IPS-15b (cell line): ENCODE data around the gene PIGO.
A peak's percentile ranks its signal among the peaks of the same experiment; 100 is the strongest.

ENCODE experiments used
- H3K27me3 ChIP-seq: one replicate; pipeline ENCODE4 v1.6.1; 2013; ENCODE audit warnings: low read length; ENCODE audit not compliant: control insufficient read depth, insufficient read depth
- H3K36me3 ChIP-seq: one replicate; pipeline ENCODE4 v1.6.1; 2013; ENCODE audit warnings: low read length; ENCODE audit not compliant: control insufficient read depth, insufficient read depth
- H3K4me1 ChIP-seq: one replicate; pipeline ENCODE4 v1.6.1; 2013; ENCODE audit warnings: mild to moderate bottlenecking, low read length; ENCODE audit not compliant: control insufficient read depth, insufficient read depth
- H3K4me3 ChIP-seq: one replicate; pipeline ENCODE4 v1.5.1; 2013; ENCODE audit warnings: low read depth, low read length
- H3K9ac ChIP-seq: one replicate; pipeline ENCODE4 v1.6.1; 2013; ENCODE audit warnings: low read depth, mild to moderate bottlenecking, low read length
- H3K9me3 ChIP-seq: one replicate; pipeline ENCODE4 v1.6.1; 2013; ENCODE audit warnings: mild to moderate bottlenecking, low read length; ENCODE audit not compliant: control insufficient read depth, insufficient read depth

The PIGO gene

DNA sequence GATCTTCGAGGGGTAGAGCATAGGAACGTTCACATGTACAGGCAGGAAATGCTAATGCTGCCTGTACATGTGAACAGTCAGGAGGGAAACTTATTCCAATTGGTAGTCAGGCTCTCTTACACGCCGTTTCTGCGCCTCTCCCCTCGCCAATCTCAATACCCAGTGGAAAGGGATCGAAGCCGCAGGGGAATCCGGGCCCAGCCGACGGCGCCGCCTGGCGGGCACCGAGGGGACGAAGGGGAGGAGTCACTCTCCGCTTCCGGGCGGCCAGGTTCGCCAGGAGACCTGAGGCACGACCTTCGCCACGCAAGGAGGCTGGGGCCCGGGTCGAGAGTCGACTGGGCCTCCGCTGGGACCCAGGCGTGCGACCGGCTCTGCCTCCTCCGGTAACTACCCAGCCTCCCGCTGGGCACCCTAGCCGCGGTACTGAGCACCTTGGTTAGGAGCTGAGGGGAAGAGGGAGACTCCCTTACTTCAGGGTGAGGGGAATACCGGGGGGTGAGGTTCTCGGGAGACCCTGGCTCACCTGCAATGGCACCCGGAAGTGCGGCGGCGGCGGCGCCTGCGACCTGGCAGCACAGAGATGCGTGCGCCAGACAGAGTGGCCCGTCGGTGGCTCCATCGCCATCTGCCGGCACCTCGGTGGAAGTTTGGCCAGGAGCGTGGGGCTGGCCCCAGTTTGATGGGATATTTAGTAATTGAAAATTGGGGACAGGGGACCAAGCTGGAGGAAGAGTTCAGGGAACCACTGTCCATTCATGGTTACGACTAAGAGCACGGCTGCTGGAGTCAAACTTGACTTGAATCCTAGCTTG is at the start of gene PIGO:
TSS of gene PIGO (minus strand) at position 557 of the 815 bp plus-strand sequence. CDS start 1,026 bp downstream, outside the sequence.
- H3K4me3 ChIP-seq, result peak within 1 kb of the TSS; percentile 96
- H3K36me3 ChIP-seq, result peaks cover 25% of the 10 kb centered on the region

DNA sequence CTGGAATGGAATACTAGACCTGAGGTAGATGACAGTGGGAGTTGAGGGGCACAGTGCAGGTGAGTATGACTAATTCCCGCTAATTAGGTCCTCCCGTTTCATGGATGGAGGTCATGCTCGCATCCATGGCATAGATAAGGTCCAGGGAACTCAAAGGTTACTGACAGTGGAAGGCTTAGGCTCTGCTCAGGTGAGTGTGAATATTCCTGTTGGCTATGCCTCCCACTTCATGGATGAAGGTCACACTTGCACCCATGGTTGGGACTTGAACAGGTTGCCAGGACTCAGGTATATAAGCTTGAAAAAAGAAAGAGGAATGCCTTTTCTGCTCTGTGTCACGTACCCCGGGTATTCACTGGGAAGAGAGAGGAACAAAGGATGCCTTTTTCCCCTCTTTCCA is 45.6 kb upstream of the PIGO start:
- H3K36me3 ChIP-seq, result no peaks in the 10 kb centered on the region

More for the DNA sequence above, at the start of gene PIGO:
- Histone ChIP-seq H3K27me3 (no peaks in the 10 kb centered on the region), H3K9ac (peak within 1 kb of the TSS; percentile 96), H3K4me1 (no peaks in the 10 kb centered on the region), H3K9me3 (no peaks in the 10 kb centered on the region)

DNA sequence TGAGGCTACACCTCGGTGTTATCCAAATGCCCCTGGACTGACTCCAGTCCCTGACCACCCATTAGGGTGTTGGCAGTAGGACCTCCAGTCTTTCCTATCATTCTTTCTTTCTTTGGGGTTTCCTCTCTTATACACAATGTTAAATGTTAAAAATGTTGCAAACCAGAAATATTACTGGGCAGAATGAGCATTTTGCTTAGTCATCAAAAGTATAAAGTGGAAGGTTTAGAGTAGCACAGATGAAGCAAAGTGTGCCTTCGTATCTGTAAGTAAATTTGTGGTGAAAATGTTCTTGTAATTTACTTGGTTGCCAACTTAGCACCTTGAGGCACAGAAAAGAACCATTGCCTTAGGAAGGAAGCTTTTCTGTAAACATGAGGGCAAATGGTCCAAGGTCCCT is 43.7 kb upstream of the PIGO start:
- H3K27me3 ChIP-seq, result no peaks in the 10 kb centered on the region
- H3K9ac ChIP-seq, result no peak overlapping the region
- peaks cover 12% of the 10 kb centered on the region for H3K9me3 ChIP-seq
- no peaks in the 10 kb centered on the region for H3K4me1 ChIP-seq
- no peaks in the 10 kb centered on the region for H3K36me3 ChIP-seq
- H3K4me3 ChIP-seq, result no peak overlapping the region

More for the DNA sequence above, 45.6 kb upstream of the PIGO start:
- no peak overlapping the region for H3K4me3 ChIP-seq
- peaks cover 12% of the 10 kb centered on the region for H3K9me3 ChIP-seq
- H3K27me3 ChIP-seq, result no peaks in the 10 kb centered on the region
- no peak overlapping the region for H3K9ac ChIP-seq
- no peaks in the 10 kb centered on the region for H3K4me1 ChIP-seq

DNA sequence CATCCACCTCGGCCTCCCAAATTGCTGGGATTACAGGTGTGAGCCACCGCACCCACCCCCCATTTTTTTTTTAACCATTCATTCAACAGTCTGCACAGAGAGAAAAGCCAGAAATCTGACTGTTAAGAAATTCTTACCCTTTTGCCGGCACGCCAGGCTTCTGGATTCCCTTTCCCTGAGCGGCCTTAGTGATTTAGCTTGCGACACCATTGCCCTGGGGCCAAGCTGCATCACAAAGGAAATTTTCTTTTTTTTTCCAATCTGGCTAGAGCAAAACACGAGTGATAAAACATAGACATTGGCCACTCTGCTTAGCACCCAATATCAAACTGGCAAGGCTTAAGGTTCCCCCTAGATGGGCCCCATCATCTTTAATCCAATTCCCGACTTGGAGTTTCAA is 40.5 kb upstream of the PIGO start:
- Histone ChIP-seq H3K27me3 (no peaks in the 10 kb centered on the region), H3K4me1 (no peaks in the 10 kb centered on the region), H3K4me3 (no peak overlapping the region), H3K36me3 (no peaks in the 10 kb centered on the region), H3K9ac (no peak overlapping the region), H3K9me3 (peaks cover 2% of the 10 kb centered on the region)

DNA sequence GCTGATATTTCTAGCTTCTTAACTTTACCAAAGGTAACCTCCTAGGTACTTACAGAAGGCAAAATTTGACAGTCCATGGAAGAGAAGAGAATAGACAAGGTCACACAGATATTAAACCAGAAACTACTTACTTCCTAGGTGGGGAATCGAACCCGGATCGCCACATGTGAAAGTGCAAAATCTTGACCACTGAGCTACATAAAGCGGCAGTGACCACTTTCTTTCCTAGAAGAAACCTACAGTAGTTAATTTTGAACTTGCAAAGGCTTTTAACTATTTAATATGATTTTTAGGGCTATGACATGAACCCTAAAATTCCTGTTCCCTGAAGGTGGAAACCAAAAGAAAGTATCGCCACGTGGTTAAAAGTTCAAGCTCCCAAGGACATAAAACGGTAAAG is 39.6 kb upstream of the PIGO start:
- Histone ChIP-seq H3K4me1 (no peaks in the 10 kb centered on the region), H3K9ac (no peak overlapping the region), H3K36me3 (no peaks in the 10 kb centered on the region), H3K9me3 (no peaks in the 10 kb centered on the region), H3K4me3 (no peak overlapping the region), H3K27me3 (no peaks in the 10 kb centered on the region)

DNA sequence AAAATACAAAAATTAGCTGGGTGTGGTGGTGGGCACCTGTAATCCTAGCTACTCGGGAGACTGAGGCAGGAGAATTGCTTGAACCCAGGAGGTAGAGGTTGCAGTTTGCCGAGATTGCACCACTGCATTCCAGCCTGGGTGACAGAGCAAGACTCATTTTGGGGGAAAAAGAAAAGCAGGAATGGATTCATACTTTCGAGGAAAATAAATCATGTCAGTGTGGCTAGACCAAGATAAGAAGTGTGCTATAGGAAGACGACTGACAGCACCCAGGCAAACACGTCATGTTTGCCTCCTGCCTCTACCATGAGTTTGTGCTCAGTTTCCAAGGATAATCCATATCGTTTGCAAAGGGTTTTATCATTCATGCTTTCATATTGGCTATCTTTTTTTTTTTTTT is 38.5 kb upstream of the PIGO start:
- no peaks in the 10 kb centered on the region for H3K9me3 ChIP-seq

DNA sequence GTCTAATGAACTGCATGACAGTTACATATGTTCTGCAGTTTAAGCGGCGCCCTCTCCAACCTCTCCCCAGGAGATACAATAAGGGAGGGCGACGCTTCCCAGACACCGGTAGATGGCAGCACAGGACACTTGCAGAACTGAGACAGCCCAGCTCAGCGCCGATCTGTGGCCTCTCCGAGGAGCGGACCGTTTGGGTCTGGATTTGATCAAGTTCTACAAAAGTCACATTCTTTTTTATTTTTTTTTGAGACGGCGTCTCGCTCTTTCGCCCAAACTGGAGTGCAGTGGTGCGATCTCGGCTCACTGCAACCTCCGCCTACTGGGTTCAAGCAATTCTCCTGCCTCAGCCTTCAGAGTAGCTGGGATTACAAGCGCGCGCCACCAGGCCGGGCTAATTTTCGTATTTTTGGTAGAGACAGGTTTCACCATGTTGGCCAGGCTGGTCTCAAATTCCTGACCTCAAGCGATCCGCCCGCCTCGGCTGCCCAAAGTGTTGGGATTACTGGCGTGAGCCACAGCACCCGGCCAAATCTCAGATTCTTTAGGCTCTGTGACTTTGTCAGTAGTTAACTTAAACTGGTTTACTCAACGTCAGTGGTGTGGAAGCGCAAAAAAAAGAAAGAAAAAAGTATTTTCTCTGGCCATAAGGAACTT is 20.6 kb upstream of the PIGO start:
- Histone ChIP-seq H3K27me3 (no peaks in the 10 kb centered on the region), H3K9ac (peak overlapping the region; percentile 30), H3K9me3 (no peaks in the 10 kb centered on the region), H3K4me3 (peak overlapping the region; percentile 83), H3K36me3 (no peaks in the 10 kb centered on the region), H3K4me1 (peaks cover 3% of the 10 kb centered on the region)

More for the DNA sequence above, 38.5 kb upstream of the PIGO start:
- no peak overlapping the region for H3K9ac ChIP-seq
- no peaks in the 10 kb centered on the region for H3K36me3 ChIP-seq
- H3K27me3 ChIP-seq, result no peaks in the 10 kb centered on the region
- no peaks in the 10 kb centered on the region for H3K4me1 ChIP-seq
- no peak overlapping the region for H3K4me3 ChIP-seq

DNA sequence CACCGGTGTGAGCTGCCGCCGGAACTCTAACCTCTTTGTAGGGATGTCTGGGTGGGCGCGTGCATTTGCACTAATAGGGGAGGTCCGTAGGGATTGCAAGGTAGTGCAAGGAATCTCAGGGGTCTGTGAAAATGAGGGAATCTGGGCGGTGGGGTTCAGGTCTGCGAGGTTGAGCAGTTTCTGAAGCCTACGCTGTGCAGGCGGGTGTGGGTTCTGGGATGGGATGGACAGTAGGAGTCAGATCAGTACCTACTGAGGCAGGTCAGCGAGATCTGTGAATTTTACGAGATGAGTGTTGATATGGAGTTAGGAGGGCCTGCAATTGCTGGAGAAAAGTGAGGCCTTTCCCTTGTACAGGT is 20.1 kb upstream of the PIGO start:
- Histone ChIP-seq H3K4me3 (peak overlapping the region; percentile 83), H3K9ac (no peak overlapping the region), H3K36me3 (no peaks in the 10 kb centered on the region), H3K9me3 (no peaks in the 10 kb centered on the region), H3K4me1 (peaks cover 5% of the 10 kb centered on the region), H3K27me3 (no peaks in the 10 kb centered on the region)

DNA sequence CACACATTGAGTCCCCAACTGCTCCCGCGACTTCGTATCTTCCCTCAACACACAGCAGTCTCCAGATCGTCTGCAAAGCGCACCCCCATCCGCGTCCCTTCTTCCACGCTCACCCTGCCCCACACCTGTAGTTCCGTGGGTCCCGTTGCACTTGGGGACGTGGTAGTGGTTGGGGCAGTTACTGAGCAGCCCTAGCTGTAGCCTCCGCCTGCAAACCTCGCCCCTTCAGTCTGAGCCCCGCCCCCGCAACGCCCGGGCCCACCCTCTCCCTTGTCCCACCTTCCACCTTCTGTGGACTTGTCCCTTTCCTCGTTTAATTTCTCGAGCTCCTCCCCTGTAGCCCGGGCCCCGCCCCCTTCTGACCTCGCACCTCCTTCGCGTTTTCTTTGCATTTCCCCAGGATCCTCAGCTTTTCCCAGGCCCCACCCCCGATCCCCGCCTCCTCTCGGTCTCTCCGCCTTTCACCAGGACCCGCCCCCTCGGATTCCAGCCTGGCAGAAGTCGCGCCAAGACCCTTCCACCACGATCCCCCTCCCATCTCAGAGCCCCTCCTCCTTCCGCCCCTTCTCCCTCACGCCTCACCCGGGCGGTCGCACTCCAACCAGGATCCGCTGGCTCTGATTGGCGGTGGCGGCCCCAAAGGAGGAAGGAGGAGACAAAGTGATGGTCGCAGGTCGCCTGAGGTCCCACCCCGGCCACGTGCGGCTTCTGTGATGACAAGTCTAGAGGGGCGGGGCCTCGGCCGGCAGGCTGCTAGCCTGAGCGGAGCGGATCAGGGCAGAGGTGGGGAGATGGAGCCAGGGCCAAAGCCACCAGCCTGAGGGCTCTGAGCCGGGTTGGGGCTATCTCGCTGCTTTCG is 19.5 kb upstream of the PIGO start, which contains the start of gene ATOSB:
TSS of gene ATOSB (minus strand) at position 183 of the 859 bp plus-strand sequence. CDS start 7,588 bp downstream, outside the sequence.
- Histone ChIP-seq H3K9ac (no peak within 1 kb of the TSS), H3K36me3 (no peaks in the 10 kb centered on the region), H3K4me1 (peaks cover 6% of the 10 kb centered on the region), H3K4me3 (peak within 1 kb of the TSS; percentile 96), H3K9me3 (no peaks in the 10 kb centered on the region), H3K27me3 (no peaks in the 10 kb centered on the region)

DNA sequence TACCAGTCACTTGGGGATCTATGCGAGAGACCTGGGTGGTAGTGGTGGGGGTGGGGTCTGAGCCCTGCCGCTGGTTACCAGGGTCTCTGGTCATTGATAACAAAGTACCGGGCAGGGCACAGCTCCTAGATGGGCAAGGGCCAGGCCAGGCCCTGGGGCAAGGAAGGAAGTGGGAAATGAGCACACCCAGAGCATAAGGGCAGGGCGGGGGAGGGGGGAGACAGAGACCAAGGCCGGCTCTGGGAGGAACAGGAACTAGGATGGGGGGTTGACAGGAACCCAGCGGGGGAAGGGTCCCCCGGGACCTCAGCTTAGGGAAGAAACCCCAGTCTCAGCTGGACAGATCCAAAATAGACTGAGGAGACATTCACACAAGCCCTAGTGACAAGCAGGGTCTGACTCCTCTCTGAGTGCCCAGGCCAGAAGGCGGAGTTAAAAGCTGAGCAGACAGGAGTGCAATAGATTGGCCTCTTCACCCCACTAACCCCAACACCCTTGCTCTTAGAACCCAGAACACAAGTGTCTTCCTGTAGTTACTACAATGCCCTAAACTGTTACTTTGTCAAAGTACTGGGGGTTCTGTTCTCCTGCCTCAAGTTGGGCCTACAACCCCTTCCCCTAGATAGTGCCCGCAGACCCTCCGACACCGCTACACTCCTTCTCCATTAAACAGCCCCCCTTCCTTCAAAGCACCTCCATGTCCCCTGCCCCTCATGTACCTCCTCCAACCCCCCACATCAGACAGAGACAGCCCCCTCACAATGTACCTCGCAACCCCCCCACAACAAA is 18.6 kb upstream of the PIGO start:
- Histone ChIP-seq H3K27me3 (no peaks in the 10 kb centered on the region), H3K4me1 (peaks cover 9% of the 10 kb centered on the region), H3K9ac (no peak overlapping the region), H3K9me3 (no peaks in the 10 kb centered on the region), H3K4me3 (peak overlapping the region; percentile 96), H3K36me3 (no peaks in the 10 kb centered on the region)
